Neural cell (in vitro differentiated cells): Measurements from ENCODE around the gene MCIDAS. TPM values are rescaled to one million over a fixed set of nuclear protein-coding genes. Genes with fewer than 3 reads are reported as not detected.
A peak's percentile ranks its signal among the peaks of the same experiment; 100 is the strongest.

Experiments
- H2AFZ ChIP-seq: fragments of 200-600, 300-800 bp; sonication (generic), shearing (Covaris generic); 2 replicates; pipeline ENCODE4 v1.6.0; 2014; ENCODE audit warnings: low read depth, mild to moderate bottlenecking, antibody characterized with exemption, low read length, moderate library complexity
- H3F3A ChIP-seq: fragments of 200-600 bp; shearing (Covaris generic); 2 replicates; pipeline ENCODE4 v1.6.1; 2016; ENCODE audit warnings: mild to moderate bottlenecking, moderate library complexity, mixed read lengths, antibody characterized with exemption, low read length; ENCODE audit not compliant: insufficient read depth, poor library complexity, severe bottlenecking
- H3K27ac ChIP-seq: fragments of 200-600, 300-800 bp; sonication (generic), shearing (Covaris generic); 2 replicates; pipeline ENCODE4 v1.5.1; 2014; ENCODE audit warnings: mild to moderate bottlenecking, low read length, moderate library complexity
- H3K27me3 ChIP-seq: fragments of 300-800, 200-600 bp; sonication (generic), shearing (Covaris generic); 2 replicates; pipeline ENCODE4 v1.6.0; 2014; ENCODE audit warnings: mild to moderate bottlenecking, low read depth, low read length, moderate library complexity; ENCODE audit not compliant: insufficient read depth
- H3K36me3 ChIP-seq: fragments of 300-800, 200-600 bp; sonication (generic), shearing (Covaris generic); 2 replicates; pipeline ENCODE4 v1.5.1; 2014; ENCODE audit warnings: mild to moderate bottlenecking, antibody characterized with exemption, low read length, moderate library complexity; ENCODE audit not compliant: insufficient read depth
- H3K4me2 ChIP-seq: fragments of 300-800, 200-600 bp; sonication (generic), shearing (Covaris generic); 2 replicates; pipeline ENCODE4 v1.6.0; 2014; ENCODE audit warnings: mild to moderate bottlenecking, low read length
- H3K4me3 ChIP-seq: fragments of 300-800, 200-600 bp; sonication (generic), shearing (Covaris generic); 2 replicates; pipeline ENCODE4 v1.5.1; 2014; ENCODE audit warnings: mild to moderate bottlenecking, low read length, moderate library complexity
- H3K79me2 ChIP-seq: fragments of 200-600 bp; shearing (Covaris generic); replicated peaks from 2 replicates; pipeline ENCODE4 v1.6.0; 2014; ENCODE audit warnings: mild to moderate bottlenecking, low read length, moderate library complexity; ENCODE audit not compliant: insufficient read depth
- H3K9ac ChIP-seq: fragments of 300-800, 200-600 bp; sonication (generic), shearing (Covaris generic); 2 replicates; pipeline ENCODE4 v1.6.1; 2016; ENCODE audit warnings: mild to moderate bottlenecking, low read length, mixed read lengths
- H3K9me2 ChIP-seq: fragments of 200-600 bp; shearing (Covaris generic); 2 replicates; pipeline ENCODE4 v1.6.1; 2016; ENCODE audit warnings: mild to moderate bottlenecking, low read length, mixed read lengths; ENCODE audit not compliant: insufficient read depth
- H3K9me3 ChIP-seq: fragments of 200-600, 300-800 bp; sonication (generic), shearing (Covaris generic); 2 replicates; pipeline ENCODE4 v1.6.1; 2016; ENCODE audit warnings: mild to moderate bottlenecking, mixed run types, low read length, moderate library complexity, mixed read lengths
- H4K20me1 ChIP-seq: fragments of 200-600 bp; shearing (Covaris generic); 2 replicates; pipeline ENCODE4 v1.6.1; 2016; ENCODE audit warnings: mild to moderate bottlenecking, mixed run types; ENCODE audit not compliant: insufficient read depth
- EP300 ChIP-seq: fragments of 450-650 bp; conservative IDR thresholded peaks from 2 replicates; pipeline ENCODE4 v1.6.1; 2014; ENCODE audit warnings: antibody characterized with exemption, mild to moderate bottlenecking, moderate library complexity; ENCODE audit not compliant: poor library complexity, severe bottlenecking
- EZH2 ChIP-seq: fragments of 200-600, 300-800 bp; shearing (Covaris generic), sonication (generic); IDR thresholded peaks from 2 replicates; pipeline ENCODE4 v1.6.1; 2014; ENCODE audit warnings: antibody characterized with exemption, low read length, borderline replicate concordance, mild to moderate bottlenecking; ENCODE audit not compliant: insufficient read depth, poor library complexity, severe bottlenecking
- MXI1 ChIP-seq: fragments of 450-650 bp; conservative IDR thresholded peaks from 2 replicates; pipeline ENCODE4 v1.6.1; 2014; ENCODE audit warnings: antibody characterized with exemption, mild to moderate bottlenecking; ENCODE audit not compliant: poor library complexity, severe bottlenecking
- POLR2AphosphoS5 ChIP-seq: IDR thresholded peaks from 2 replicates; pipeline ENCODE4 v1.6.1; 2012
- RAD21 ChIP-seq: fragments of 450-650 bp; conservative IDR thresholded peaks from 2 replicates; pipeline ENCODE4 v1.6.1; 2014; ENCODE audit warnings: antibody characterized with exemption, mild to moderate bottlenecking, moderate library complexity
- SMC3 ChIP-seq: fragments of 450-650 bp; conservative IDR thresholded peaks from 2 replicates; pipeline ENCODE4 v1.6.1; 2014; ENCODE audit warnings: antibody characterized with exemption, mild to moderate bottlenecking, moderate library complexity; ENCODE audit not compliant: poor library complexity
- TAF1 ChIP-seq: IDR thresholded peaks from 2 replicates; pipeline ENCODE4 v1.6.1; 2012; ENCODE audit warnings: low read depth
- polyA plus RNA-seq: library from polyadenylated mRNA; depleted of rRNA; stranded (reverse); fragments of >200 nt; gene quantifications from 2 replicates; pipeline ENCODE4 v1.2.3, GENCODE V29; 2014
- TF ChIP-seq, protein P1 (sequence below): fragments of 450-650 bp; IDR thresholded peaks from 2 replicates; pipeline ENCODE4 v1.5.1; 2014; ENCODE audit warnings: antibody characterized with exemption, mild to moderate bottlenecking, moderate library complexity; ENCODE audit not compliant: poor library complexity, severe bottlenecking
- TF ChIP-seq, protein P2 (sequence below): IDR thresholded peaks from 2 replicates; pipeline ENCODE4 v1.6.1; 2012; ENCODE audit warnings: borderline replicate concordance

MCIDAS gene
- polyA plus RNA-seq, 1 donor from 2014 or later: not detected

DNA sequence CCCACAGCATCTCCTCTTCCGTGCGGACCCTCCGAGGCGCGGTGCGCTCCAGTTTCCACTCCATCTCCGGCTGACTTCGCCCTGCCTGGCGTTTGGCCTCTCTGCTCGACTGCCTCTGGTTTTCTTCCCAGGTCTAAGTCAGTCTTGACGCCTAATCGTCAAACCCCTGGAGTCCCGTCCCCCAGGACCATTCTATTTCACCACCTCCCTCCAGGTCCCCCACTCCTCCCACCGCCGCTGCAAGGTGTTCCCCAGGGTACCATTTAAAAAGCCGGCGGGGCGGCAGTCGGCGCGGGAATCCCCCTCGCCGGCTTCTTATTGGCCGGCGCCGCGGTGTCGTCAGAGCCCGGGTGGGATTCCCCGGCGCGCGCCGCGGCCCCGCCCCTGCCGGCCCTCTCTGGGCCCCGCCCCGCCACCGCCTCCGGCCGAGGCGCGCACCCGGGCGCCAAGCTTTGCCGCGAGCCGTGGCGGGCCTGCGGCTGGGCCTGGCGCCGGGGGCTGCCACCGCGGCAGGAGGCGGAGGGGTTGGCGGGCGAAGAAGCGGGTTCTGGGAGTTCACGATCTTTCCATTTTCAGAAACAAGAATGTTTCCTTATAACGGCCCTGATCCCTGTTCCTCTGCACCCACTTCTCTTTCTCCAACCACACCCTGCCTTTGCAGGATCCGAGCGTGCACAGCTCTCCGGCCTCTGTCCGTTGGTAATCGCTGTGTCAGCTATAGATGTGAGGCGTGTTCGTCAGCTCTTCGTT lies 54.0 kb downstream of the MCIDAS start, which contains the start of gene CDC20B:
Gene CDC20B (minus strand): TSS at position 241 of the 750 bp plus-strand sequence. CDS start 177 bp downstream, at position 64.
- Histone ChIP-seq H3K27me3 (peaks cover 55% of the 10 kb centered on the region), H3K27ac (no peak within 1 kb of the TSS), H3K36me3 (no peaks in the 10 kb centered on the region), H3F3A (no peaks in the 10 kb centered on the region), H3K79me2 (no peaks in the 10 kb centered on the region), H4K20me1 (no peaks in the 10 kb centered on the region), H3K9me2 (no peaks in the 10 kb centered on the region), H3K9me3 (no peaks in the 10 kb centered on the region), H3K4me3 (peak within 1 kb of the TSS; percentile 78), H2AFZ (no peak within 1 kb of the TSS), H3K9ac (peak within 1 kb of the TSS; percentile 52), H3K4me2 (peak within 1 kb of the TSS; percentile 93)
- no peak for TF ChIP-seq EZH2
- peak; percentile 42 for TF ChIP-seq MXI1
- no peak for TF ChIP-seq EP300
- TF ChIP-seq TAF1: no peak
- no peak for TF ChIP-seq SMC3
- peak; percentile 38 for TF ChIP-seq POLR2AphosphoS5
- TF ChIP-seq, protein P1, sequence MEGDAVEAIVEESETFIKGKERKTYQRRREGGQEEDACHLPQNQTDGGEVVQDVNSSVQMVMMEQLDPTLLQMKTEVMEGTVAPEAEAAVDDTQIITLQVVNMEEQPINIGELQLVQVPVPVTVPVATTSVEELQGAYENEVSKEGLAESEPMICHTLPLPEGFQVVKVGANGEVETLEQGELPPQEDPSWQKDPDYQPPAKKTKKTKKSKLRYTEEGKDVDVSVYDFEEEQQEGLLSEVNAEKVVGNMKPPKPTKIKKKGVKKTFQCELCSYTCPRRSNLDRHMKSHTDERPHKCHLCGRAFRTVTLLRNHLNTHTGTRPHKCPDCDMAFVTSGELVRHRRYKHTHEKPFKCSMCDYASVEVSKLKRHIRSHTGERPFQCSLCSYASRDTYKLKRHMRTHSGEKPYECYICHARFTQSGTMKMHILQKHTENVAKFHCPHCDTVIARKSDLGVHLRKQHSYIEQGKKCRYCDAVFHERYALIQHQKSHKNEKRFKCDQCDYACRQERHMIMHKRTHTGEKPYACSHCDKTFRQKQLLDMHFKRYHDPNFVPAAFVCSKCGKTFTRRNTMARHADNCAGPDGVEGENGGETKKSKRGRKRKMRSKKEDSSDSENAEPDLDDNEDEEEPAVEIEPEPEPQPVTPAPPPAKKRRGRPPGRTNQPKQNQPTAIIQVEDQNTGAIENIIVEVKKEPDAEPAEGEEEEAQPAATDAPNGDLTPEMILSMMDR: no peak
- TF ChIP-seq RAD21: no peak
- TF ChIP-seq, protein P2, sequence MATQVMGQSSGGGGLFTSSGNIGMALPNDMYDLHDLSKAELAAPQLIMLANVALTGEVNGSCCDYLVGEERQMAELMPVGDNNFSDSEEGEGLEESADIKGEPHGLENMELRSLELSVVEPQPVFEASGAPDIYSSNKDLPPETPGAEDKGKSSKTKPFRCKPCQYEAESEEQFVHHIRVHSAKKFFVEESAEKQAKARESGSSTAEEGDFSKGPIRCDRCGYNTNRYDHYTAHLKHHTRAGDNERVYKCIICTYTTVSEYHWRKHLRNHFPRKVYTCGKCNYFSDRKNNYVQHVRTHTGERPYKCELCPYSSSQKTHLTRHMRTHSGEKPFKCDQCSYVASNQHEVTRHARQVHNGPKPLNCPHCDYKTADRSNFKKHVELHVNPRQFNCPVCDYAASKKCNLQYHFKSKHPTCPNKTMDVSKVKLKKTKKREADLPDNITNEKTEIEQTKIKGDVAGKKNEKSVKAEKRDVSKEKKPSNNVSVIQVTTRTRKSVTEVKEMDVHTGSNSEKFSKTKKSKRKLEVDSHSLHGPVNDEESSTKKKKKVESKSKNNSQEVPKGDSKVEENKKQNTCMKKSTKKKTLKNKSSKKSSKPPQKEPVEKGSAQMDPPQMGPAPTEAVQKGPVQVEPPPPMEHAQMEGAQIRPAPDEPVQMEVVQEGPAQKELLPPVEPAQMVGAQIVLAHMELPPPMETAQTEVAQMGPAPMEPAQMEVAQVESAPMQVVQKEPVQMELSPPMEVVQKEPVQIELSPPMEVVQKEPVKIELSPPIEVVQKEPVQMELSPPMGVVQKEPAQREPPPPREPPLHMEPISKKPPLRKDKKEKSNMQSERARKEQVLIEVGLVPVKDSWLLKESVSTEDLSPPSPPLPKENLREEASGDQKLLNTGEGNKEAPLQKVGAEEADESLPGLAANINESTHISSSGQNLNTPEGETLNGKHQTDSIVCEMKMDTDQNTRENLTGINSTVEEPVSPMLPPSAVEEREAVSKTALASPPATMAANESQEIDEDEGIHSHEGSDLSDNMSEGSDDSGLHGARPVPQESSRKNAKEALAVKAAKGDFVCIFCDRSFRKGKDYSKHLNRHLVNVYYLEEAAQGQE: no peak

DNA sequence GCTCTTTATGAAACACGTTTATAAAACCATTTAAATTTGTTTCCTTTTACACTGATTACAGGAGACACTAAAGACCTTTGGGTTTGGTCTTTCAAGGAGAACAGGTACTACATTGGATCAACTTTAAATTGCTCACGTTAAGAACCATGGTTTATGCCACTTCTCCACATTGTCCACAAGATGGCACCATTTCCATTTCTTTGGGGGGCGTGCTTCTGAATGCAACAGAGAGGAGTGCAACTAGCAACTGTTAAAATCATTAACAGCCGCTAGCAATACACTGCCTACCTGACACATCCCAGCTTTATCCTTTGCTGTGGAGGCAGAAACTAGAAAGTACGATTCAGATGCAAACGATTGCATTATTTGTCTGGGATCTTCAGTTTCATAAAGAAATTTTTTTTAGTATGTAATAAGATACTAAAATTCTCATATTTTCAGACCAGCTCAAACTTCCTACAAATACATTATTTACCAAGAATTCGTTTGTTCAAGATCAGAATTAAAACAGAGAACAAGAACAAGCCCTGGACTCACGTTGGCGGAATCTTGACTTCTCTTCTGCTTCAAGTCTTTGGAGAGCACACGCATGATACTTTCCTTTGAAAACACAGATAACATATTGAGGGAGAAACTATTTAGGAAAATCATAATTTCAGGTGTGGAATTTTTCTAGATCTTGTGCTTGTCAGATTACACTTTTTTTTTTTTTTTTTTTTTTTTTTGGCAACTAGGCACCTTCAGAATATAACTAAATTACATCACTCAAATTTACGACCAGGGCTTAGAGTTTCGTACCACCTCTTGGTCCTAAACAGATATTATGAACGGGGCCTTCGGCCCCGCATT lies 54.8 kb downstream of the MCIDAS start:
- no peaks in the 10 kb centered on the region for H4K20me1 ChIP-seq
- H3K9me3 ChIP-seq: no peaks in the 10 kb centered on the region
- peak overlapping the region; percentile 78 for H3K4me3 ChIP-seq
- H3F3A ChIP-seq: no peaks in the 10 kb centered on the region
- peak overlapping the region; percentile 85 for H3K4me2 ChIP-seq
- TF ChIP-seq RAD21: peak; percentile 91
- TF ChIP-seq EP300: no peak
- TF ChIP-seq, protein P1: peak; percentile 93
- TF ChIP-seq SMC3: peak; percentile 86
- no peak for TF ChIP-seq TAF1
- TF ChIP-seq EZH2: no peak
- no peak for TF ChIP-seq POLR2AphosphoS5
- no peak for TF ChIP-seq MXI1
- H3K9ac ChIP-seq: peak overlapping the region; percentile 34
- H3K27me3 ChIP-seq: peaks cover 48% of the 10 kb centered on the region
- no peak overlapping the region for H3K27ac ChIP-seq
- H2AFZ ChIP-seq: no peak overlapping the region
- no peaks in the 10 kb centered on the region for H3K36me3 ChIP-seq
- H3K9me2 ChIP-seq: no peaks in the 10 kb centered on the region
- H3K79me2 ChIP-seq: no peaks in the 10 kb centered on the region
